Breast epithelium (tissue), 3 donors: ENCODE data around the gene IGF2BP2.

Experiments used
- CTCF ChIP-seq, 3 donors: fragments of 450-650 bp; IDR thresholded peaks; one replicate each; pipeline ENCODE4 v1.5.1; 2016 to 2017; ENCODE audit warnings: antibody characterized with exemption in 3 of 3, mild to moderate bottlenecking in 3 of 3, moderate library complexity in 3 of 3
- POLR2AphosphoS5 ChIP-seq, 3 donors: sonication (generic); formaldehyde crosslinking; IDR thresholded peaks; one replicate each; pipeline ENCODE4 v1.6.1; 2017; ENCODE audit warnings: antibody characterized with exemption in 3 of 3

GRCh38 chr3:185852635-185853034 lies 27.8 kb upstream of the IGF2BP2 start:
- no peak for TF ChIP-seq CTCF (IDR thresholded peaks at IDR 0.05)
- no peak for TF ChIP-seq POLR2AphosphoS5 (IDR thresholded peaks at IDR 0.05)
